ENCODE results near the gene RNU6-1. TPM values are rescaled to one million over a fixed set of nuclear protein-coding genes. Genes with fewer than 3 reads are reported as not detected.
A peak's percentile ranks its signal among the peaks of the same experiment; 100 is the strongest.

Gene RNU6-1
- polyA plus RNA-seq, 3 donors, result not detected

DNA sequence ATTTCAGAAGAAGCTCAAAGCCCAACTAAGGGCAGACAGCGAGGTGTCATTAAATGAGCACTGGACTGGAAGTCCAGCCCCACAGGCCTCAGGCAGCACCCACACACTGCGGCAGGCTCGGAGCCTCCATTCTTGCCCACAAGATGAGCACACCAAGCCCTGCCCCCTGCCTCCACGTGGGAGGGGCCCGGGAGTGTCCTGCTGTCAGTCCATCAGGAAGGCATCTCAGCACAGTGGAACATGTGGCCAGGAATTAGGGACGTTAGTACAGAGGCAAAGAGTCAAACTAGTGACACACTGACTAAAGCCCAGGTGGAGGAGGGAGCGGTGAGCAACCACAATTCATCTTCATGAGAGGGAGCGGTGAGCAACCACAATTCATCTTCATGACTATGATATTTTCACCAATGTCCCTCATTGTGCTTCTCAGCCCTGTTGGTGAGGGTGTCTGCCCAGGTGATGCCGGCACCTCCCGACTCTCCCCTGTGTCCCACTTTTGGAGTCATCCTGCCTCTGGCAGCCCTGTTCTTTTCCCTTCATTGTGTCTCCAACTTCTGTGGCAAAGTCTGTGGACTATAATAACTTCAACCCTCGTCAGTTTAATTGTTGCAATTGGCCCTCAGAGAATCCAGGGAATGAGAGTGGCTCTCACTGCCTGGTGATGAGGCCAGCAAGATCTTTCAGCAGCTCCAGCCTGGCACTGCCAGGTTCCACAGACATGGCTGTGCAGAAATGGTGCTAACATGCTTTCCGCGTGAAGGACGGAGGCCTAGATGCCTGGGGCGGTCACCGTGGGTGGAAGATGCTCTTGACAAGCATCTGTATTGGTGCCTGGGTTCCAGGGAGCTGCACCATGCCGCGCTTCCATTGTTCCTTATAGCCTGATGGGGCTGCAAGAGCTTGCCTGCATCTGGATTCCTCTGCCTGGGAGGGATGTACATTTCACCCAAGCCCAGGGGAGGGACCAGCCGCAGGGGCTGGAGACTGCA lies 37.6 kb downstream of the RNU6-1 start:
- no peak for DNase-seq

DNA sequence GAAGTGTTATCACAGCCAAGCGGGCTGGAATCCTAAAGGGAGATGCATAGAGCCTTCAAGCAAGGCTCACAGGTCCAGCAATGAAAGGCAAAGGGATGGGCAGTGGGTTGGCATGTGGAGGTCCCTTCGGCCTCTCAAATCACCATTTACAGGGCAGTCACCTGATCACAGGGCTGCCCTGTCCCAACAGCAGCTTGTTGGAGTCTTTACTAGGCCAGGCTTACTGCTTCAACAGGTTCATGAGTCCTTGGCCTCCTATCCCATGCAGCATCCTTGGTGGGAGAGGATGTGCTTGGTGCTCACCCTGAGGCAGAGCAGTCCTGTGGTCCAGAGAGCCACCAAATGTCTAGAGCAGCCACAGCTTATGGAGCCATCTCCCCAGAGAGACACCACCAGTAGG lies 38.7 kb downstream of the RNU6-1 start:
- DNase-seq, result no peak

DNA sequence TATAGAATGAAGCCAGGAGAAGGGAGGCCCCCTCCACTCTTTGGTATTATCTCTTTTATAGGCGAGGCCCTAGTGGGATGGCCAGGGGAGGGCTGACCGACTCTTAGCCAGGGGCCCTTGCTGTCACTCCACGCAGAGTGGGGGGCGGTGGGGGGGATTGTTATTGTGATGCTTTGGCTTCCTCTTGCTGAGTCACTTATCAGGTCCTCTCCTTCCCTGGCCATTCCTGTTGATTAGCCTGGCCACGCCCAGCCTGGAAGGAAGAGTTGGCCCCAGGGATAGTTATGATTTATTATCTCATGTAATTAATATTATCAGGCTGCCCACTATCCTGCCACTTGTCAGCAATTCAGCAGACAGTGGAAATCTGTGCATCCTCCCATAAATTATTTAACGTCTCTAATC lies 40.0 kb downstream of the RNU6-1 start:
- no peak for DNase-seq

DNA sequence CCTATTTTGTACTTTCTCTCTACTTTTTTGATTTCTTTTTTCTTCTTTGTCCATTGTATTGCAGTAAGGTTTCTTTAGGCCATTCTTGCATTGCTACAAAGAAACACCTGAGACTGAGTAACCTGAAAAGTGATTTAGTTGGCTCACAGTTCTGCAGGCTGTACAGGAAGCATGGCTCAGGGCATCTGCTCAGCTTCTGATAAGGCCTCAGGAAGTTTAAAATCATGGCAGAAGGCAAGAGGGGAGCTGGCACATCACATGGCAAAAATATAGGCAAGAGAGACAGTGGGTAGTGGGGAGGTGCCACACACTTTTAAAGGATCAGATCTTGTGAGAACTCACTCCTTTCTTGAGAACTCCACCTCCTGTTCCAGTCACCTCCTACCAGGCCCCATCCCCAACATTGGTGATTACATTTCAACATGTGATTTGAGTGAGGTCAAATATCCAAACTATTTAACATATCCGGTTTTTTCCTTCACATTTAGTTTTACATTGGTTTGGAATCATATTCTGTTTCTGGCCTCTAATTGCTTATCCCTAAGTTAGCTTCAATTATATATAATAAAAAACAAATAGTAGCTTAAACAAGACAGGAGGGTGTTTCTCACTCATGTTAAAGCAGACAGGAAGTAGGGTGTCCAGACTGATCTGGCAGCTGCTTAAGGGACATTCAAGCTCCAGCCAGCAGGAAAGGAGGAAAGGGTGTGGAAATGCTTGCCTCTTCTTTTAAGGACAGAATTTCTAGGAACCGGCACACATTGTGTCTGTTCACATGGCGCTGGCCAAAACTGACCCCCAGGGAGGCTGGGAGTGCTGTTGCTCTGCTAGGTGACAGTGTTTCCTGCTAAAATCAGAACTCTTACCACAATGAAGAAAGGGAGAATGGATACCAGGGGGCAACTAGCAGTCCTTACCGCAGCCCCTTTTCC lies 43.4 kb downstream of the RNU6-1 start:
- DNase-seq, result no peak

DNA sequence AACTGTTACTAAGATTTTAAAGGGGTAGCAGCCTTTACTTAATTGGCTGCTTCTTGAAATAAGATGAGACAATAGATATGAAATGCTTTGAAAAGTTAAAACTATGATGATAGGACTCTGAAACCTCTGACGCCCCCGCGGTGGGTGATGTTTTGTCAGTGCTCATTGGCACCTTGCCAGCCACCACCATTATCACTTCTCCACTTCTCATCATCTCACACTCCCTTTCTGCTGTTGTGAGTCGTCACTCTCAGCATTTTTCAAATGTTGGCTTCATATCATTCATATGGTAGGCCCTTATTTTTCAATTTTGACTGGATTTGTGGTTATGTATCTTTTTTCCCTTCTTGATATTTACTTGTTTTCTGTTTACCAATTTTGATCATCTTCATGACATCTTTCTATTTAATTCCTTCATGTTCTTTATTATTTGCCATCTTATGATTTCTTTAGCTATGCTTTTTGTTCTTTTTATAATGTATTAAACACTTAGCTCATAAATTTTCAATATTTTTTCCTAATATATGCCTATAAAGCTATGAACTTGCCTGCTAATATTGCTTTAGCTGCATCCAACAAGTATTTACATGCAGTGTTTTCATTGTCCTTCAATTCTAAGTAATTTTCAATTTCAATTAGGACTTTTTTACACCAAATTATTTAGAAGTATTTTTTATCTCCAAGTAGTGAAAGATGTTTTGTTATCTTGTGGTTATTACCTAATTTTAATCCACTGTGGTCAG lies 44.8 kb downstream of the RNU6-1 start:
- no peak for DNase-seq

DNA sequence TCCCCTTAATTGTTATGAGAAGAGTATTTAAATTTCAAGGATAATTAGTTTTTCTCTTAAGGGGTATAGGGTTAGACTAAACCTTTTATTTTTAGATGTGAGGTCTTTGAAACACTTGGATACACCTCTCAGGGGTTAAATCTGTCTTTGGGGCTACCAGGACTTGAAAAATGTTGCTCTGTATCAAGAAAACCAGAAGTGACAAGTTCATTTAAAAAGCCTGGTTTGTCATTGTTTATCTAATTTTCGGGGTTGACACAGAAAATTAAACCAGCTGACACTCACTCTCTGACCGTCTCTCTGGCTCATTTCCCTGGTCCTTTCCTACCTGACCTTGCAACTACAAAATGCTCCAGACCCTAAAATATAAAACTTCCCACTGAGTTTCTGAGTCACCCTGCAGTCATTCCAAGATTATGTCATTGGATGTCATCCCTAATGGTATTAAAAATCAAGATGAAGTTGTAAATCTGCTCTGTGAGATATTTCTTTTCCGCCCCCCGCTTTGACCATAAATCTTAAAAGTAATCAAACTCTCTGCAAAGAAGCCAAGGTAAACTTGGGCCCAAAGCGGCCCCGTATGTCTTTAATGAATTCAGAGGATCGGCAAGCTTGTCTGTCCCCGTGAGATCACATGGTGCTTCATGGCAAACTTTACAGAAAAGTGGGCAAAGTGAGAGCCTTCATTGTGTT lies 47.4 kb downstream of the RNU6-1 start:
- peak; percentile 64 for DNase-seq

DNA sequence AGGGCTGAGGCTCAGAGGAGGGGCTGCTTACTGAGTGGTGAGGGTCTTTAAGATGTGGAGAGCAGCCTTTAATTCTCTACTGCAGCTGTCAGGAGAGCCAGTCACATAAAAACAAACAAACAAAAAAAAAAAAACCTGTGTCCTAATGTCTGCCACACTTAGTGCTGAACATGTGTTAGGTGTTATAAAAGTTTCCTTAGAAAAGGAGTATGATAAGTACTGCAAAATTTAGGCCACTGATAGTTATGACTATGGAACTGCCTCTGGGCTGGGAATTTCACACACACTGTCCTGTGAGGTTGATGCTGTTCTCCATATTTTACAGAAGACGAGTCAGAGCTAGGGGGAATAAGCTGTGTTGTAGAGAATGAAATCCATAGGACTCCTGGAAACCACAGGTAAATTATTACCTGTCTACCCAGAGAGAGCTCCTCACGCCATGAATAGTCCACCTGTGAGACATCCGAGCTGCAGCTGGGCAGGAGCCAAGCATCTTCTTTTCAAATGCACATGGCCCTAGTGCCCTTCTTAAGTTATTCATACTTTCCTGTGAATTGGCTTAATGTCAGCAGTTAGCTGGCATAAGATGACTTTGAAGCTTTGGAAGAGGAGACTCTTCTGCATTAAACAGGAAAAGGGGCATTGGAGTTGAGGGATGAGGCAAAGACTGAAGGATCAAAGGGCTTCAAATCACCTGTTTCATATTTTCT lies 49.1 kb downstream of the RNU6-1 start:
- DNase-seq, result no peak

Other genes with a start within 250 kb of the RNU6-1 start
- gene SKOR1, start 14.5 kb downstream of the RNU6-1 start, polyA plus RNA-seq (ENCODE audit: insufficient read length in 3 of 3), result under 1 TPM; 0.41 to 0.58 (median 0.48) TPM
- 10 to 100 TPM; 42.0 to 54.6 (median 51.0) TPM for gene PIAS1, start 214.3 kb upstream of the RNU6-1 start, polyA plus RNA-seq (ENCODE audit: insufficient read length in 3 of 3)

Measured in renal pelvis (tissue), 4 donors.